Measurements from ENCODE around the gene ZSCAN18.

Gene ZSCAN18

DNA sequence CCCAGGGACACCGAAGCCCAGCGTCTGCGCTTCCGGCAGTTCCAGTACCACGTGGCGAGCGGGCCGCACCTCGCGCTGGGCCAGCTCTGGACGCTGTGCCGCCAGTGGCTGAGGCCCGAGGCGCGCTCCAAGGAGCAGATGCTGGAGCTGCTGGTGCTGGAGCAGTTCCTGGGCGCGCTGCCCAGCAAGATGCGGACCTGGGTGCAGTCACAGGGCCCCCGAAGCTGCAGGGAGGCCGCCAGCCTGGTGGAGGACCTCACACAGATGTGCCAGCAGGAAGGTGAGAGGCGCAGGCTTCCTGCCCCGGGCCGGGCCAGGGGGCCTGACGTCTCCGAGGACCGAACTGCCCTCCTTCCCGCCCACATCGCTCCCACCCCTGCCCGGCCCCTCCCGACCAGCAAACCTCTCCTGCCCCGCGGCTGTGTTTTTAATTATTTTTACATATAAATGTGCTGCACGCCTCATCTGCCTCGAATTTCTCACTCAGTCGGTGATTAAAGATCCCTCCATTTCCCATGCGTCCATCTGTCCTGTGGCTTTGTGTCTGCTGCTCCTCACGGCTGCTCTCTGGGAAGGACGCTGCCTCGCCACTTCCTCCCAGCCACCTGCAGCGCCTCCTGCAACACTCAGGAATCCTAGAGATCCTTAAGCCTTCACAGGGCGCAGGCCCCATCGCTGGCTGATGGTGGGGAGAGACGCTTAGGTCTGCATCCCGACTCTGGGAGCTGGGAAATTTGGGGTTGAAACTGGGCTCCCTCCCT lies 59.9 kb downstream of the ZSCAN18 start:
- DNase-seq (ENCODE audit: low spot score), result no peak
- TF ChIP-seq, protein P1, sequence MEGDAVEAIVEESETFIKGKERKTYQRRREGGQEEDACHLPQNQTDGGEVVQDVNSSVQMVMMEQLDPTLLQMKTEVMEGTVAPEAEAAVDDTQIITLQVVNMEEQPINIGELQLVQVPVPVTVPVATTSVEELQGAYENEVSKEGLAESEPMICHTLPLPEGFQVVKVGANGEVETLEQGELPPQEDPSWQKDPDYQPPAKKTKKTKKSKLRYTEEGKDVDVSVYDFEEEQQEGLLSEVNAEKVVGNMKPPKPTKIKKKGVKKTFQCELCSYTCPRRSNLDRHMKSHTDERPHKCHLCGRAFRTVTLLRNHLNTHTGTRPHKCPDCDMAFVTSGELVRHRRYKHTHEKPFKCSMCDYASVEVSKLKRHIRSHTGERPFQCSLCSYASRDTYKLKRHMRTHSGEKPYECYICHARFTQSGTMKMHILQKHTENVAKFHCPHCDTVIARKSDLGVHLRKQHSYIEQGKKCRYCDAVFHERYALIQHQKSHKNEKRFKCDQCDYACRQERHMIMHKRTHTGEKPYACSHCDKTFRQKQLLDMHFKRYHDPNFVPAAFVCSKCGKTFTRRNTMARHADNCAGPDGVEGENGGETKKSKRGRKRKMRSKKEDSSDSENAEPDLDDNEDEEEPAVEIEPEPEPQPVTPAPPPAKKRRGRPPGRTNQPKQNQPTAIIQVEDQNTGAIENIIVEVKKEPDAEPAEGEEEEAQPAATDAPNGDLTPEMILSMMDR (IDR thresholded peaks at IDR 0.05; ENCODE audit: extremely low read depth, insufficient read depth, missing control alignments), result no peak
- in situ Hi-C loops (cut with MboI; ENCODE audit: low pct_unique_long_range_greater_than_20kb, low sequenced_read_pairs, unreplicated experiment), result no loop called here

DNA sequence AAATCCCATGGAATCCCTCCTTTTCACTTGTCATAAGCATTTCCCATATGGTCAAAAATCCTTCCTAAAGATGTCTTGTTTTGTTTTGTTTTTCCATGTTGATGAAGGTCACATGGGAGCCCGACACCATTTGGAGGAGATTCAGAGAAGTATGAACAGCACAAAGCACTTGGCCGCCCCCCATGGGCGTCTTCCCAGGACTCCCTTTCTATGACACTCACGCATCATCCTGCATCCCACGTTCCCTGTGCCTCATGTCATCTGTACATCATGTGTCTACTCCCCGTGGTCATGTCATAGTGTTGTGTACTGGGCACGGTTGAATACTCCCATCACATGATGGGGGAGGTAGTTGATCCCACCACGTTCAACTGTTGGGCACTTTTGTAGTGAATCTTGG lies 62.2 kb downstream of the ZSCAN18 start:
- in situ Hi-C loops (cut with MboI; ENCODE audit: low pct_unique_long_range_greater_than_20kb, low sequenced_read_pairs, unreplicated experiment), result no loop called here
- TF ChIP-seq, protein P1 (IDR thresholded peaks at IDR 0.05; ENCODE audit: extremely low read depth, insufficient read depth, missing control alignments), result no peak

DNA sequence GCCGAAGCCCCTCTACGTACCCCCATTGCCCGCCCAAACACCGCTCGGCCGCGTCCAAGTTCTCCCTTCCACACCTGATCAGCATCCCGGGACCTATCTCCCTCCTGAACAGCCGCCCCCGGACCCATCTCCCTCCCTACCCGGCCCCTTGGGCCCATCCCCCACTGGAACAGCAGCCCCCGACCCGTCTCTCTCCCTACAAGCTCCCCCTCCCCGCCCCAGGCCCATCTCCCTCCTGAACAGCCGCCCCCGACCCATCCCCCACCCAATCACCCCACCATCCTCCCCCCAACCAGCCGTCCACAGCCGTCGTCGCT lies 63.6 kb downstream of the ZSCAN18 start:
- no peak for DNase-seq (ENCODE audit: low spot score)
- TF ChIP-seq, protein P1 (IDR thresholded peaks at IDR 0.05; ENCODE audit: extremely low read depth, insufficient read depth, missing control alignments), result no peak
- in situ Hi-C loops (cut with MboI; ENCODE audit: low pct_unique_long_range_greater_than_20kb, low sequenced_read_pairs, unreplicated experiment), result no loop called here

More for the DNA sequence above, 62.2 kb downstream of the ZSCAN18 start:
- DNase-seq (ENCODE audit: low spot score), result no peak
